NCI-H2107 treated with DMSO at 0.1 percent for 48 hours (cell line): ENCODE results near the gene DGCR8.
A peak's percentile ranks its signal among the peaks of the same experiment; 100 is the strongest.

ENCODE experiments used
- DNase-seq: peaks from one replicate; lab custom pipeline; 2025; ENCODE audit not compliant: unreplicated experiment; lab: John Stamatoyannopoulos, UW

The DGCR8 gene

DNA sequence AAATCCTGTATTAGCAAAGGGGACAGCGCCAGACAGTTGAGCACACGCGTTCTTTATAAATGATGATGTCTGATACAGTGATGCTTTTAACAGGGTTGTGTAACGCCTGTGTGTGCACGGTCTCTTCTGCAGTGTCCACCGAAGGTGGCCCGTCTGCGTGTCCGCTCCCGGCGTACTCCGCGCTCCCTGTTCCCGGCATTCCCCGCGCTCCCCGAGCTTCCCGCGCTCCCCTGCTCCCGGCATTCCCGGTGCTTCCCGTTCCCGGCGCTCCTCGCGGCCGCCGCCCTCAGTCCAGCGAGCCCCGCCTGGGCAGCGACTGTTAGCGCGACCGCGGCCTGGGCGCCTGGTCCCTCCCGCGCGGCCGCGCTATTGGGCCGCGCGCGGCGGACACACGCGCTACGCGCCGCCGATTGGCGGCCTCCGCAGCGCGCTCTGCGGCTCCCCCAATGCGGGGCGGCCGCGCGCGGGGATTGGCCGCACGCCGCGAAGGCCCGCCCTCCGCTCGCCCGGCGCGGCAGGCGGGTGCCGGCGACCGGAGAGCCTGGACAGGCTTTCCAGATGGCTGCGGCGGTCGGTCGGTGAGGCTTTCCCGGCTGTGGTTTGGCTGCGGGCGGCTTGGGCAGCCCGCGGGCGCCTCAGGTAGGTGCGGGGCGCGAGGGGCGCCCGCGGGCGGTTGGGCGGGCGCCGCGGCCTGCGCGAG, at the start of gene DGCR8:
TSS of gene DGCR8 (plus strand) at position 497 of the 700 bp plus-strand sequence. CDS start 5,723 bp downstream, outside the sequence.
- peak; percentile 67 for DNase-seq

DNA sequence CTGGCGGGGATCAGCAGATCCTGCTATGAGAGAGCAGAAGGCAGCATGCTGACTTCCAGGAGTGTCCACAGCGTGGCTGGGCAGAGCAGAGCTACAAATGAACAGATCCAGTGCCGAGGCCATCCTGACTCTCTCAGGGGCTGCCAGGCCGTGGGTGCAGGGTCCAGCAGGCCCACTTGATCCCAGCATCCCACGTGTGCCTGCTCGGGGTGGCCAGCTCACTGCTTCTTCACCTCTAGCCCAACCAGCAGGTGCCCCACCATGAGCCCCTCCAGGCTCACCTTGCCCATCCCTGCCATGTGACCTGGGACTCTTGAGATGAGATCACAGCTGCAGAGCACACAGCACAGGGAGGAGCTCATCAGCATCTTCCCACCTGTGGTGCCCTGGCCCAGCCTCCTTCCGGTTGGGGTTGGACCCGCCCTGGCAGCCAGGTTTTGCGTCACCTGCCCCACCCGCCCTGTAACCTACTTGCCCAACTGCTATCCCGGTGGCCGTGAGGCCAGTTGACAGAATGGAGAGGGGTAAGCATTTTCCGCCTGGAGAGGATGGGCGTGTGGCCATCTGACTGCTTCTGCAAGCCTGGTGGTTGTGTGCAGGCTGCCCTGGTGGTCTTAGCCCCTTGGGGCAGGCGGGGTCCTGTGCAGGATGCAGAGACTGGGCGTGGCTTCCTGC, 48.2 kb upstream of the DGCR8 start:
- DNase-seq: no peak

DNA sequence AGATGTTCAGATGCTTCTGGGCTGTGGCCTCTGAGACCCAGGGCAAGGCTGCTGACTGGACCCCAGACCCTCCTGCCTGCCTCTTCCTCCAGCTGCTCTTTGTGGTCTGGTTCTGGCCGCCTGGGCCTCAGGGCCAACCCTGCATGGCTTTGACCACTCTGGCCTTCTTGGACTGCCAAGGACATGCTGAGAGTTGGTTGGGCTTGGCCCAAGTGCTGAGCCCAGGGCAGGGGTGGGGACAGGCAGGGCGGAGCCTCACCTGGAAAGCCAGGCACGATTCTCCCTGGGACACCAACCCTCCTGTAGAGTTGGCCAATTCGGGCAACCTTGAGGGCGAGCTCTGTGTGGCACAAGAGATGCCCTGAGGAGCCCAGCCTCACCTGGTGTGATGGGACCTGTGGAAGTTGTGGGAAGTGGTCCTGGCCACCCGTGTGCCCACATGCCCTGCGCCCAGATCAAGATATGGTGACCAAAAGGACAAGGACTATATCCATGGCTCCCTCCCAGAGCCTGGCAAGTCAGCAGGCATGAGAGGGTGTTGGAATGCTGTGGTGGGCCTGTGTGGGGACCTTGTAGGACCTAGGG, 47.5 kb upstream of the DGCR8 start:
- no peak for DNase-seq

GRCh38 chr22:20033045-20033706, 46.9 kb upstream of the DGCR8 start:
- DNase-seq: no peak

- DNase-seq: no peak
Measured at GRCh38 chr22:20034143-20034542, 45.9 kb upstream of the DGCR8 start.

- DNase-seq: no peak
Measured at GRCh38 chr22:20035375-20036083, 44.5 kb upstream of the DGCR8 start.

DNA sequence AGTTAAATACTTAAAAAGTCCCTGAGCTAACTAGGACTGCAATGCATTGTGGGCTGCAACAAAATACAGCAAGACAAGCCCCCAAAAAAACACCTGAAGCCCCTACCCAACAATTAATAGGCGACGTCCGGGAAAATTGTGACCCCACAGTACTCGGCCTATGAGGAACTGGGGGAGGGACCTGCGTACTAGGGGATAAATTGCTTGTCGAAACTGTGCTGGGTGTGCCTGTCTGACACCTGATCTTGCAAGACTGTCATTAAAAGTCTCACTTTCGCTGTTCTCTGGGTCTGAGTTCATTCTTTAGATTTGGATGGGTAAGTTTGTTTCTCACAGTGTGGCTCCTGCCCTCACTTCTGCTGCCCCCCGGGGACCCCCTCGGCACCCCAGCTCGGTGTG, 44.0 kb upstream of the DGCR8 start:
- no peak for DNase-seq

DNA sequence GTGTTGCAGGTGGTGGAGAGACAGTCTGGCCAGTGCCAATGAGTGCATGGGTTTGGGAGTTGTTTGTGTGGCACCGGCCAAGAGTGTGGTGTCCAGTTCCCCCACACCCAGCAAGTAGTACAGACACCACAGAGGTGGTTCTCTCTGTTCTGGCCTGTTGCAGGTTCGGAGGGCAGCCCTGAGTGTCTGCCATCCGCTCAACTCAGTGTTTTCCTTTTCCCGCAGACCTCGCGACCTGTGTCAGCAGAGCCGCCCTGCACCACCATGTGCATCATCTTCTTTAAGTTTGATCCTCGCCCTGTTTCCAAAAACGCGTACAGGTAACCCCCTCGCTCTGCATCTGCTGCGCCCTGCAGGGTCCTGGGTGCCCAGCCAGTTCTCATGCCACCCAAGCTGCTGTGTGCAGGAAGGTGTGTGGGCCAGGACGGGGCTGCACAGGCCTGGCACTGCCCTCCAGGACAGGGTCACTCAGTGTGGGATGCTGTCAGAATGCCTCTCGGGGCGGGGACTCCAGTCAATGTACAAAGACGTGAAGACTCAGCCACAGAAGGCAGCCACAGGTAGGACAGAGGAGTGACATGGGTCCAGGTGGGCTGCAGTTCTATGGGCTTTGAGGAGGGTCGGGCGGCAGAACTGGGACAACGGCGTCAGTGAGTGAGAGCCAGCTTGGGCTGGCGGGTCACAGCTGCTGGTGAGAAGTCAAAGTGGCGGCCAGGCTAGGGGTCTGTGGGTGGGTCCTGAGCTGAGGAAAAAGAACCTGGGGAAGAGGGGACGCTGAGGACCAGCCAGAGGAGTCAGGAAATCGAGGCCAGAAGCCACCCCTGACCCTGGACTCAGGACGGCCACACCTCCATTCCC, 43.3 kb upstream of the DGCR8 start:
- no peak for DNase-seq

- DNase-seq: no peak
Measured at GRCh38 chr22:20037419-20037818, 42.6 kb upstream of the DGCR8 start.

DNA sequence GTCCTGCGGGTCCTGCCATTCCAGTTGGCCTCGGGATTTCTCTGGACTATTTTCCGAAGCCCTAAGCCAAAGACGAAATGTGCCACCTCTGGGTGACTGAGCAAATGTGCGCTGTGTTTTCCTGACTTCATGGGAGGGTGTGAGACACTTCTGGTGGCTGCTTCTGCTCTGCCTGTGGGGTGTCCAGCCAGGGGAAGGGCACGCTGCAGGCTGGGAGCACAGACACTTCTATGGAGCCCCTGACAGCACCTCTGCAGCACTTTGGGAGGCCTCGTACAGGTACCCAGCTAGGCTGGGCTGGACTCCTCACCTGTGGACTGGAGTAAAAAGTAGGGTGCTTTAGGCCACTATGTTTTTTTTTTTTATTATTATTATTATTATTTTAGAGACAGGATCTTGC, 41.5 kb upstream of the DGCR8 start:
- no peak for DNase-seq

DNA sequence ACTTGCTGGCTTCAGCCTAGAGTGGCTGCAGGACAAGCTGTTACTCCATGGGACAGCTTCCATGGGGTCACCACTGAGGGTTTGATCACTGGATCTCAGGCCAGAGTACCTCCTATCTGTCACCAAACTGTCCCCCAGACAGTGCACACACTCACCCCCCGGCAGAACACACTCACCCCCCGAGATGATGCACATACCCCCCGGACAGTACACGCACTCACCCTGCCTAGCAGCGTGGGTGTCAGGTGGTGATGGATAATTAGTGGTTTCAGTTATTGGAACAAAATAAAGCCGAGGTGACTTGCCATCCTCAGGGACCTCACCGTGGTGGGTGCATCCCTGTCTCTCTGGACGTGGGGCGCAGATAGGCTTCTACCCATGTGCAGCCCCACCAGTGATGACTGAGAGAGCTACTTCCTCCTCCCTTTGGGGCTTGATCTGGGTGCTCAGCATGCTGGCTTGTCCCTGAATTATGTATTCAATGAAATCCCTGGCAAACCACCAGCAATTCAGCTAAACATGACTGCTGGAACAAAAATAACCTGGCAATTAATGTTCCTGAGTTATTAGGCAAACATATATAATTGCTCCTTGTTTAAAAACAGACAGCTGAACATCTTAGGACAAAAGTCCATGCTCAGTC, 40.2 kb upstream of the DGCR8 start:
- no peak for DNase-seq

GRCh38 chr22:20040327-20041200, 39.5 kb upstream of the DGCR8 start:
- DNase-seq: no peak

DNA sequence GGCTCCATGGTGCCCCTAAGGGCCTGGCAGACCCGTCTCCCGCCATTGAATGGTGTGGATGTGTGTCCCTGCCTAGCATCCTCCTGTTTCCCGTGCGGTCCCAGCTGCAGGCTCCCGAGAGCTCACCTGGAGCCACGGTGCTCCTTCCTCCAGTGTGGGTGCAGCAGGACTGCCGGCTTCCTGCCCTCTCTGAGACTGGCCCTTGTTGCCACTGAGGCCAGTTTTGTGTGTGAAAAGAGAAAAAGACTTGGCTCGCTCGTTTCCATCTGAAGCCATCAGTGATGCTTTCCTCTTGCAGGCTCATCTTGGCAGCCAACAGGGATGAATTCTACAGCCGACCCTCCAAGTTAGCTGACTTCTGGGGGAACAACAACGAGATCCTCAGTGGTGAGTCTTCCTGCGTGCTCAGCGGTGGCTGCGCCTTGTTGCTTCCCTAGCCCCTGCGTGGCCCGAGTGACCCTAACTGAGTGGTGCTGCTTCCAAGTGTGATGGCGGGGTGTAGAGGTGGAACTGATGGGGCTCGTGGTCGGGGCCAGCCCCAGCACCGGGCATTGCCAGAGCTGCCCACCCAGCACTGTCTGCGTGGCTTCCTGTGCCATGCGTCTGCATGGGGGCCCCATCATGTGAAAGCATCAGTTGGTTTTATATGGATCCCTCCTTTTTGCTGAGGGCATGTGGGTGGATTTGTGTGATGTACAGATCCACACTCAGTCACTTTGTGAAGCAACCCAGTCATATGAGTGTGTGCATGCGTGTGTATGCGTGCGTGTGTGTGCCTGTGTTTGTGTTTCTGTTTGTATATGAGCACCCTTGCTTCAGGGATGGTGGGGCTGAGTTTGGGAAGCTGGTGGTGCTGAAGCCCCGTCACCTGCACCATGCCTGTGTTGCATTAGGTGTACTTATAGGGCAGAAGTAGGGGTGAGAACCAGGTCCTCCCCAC, 36.7 kb upstream of the DGCR8 start:
- no peak for DNase-seq

GRCh38 chr22:20043997-20044342, 36.1 kb upstream of the DGCR8 start:
- no peak for DNase-seq

- DNase-seq: no peak
Measured at GRCh38 chr22:20044495-20045151, 35.4 kb upstream of the DGCR8 start.

DNA sequence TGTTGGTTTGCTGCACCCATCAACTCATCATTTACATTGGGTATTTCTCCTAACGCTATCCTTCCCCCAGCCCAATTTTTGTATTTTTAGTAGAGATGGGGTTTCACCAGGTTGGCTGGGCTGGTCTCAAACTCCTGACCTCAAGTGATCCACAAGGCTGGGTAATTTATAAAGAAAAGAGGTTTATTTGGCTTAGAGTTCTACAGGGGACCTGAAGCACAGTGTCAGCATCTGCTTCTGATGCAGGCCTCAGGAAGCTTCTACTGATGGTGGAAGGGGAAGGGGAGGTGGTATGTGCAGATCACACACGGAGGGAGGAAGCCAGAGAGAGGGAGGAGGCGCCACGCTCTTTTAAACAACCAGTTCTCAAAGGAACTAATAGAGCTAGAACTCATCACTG, 33.3 kb upstream of the DGCR8 start:
- DNase-seq: no peak

DNA sequence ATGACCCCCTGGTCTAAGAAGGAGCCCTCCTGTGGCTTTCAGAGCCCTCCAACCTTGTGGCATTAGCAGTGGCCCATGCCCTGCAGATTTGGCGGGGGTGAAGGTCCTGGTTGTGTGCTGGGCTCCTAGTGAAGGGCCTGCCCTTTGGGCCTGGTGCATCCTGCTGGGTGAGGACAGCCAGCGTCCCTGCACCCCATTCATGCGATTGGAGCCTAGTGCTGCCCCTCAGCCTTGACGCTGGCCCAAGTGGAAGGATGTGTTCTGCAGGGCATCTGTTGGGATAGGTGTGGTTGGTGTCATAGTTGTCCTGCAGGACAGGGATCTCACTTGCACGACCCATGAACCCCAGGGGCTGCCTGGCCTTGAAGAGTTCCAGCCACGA, 28.1 kb upstream of the DGCR8 start:
- no peak for DNase-seq
